ENCODE measurements around the gene LEPROT. TPM values are rescaled to one million over a fixed set of nuclear protein-coding genes. Genes with fewer than 3 reads are reported as not detected.

Gene LEPROT
- total and polyA plus RNA-seq, 2 of the 8 experiments (the other 6 are each of a cell fraction or from before 2014, with no cell fraction given), result 25.7 to 27.2 TPM

DNA sequence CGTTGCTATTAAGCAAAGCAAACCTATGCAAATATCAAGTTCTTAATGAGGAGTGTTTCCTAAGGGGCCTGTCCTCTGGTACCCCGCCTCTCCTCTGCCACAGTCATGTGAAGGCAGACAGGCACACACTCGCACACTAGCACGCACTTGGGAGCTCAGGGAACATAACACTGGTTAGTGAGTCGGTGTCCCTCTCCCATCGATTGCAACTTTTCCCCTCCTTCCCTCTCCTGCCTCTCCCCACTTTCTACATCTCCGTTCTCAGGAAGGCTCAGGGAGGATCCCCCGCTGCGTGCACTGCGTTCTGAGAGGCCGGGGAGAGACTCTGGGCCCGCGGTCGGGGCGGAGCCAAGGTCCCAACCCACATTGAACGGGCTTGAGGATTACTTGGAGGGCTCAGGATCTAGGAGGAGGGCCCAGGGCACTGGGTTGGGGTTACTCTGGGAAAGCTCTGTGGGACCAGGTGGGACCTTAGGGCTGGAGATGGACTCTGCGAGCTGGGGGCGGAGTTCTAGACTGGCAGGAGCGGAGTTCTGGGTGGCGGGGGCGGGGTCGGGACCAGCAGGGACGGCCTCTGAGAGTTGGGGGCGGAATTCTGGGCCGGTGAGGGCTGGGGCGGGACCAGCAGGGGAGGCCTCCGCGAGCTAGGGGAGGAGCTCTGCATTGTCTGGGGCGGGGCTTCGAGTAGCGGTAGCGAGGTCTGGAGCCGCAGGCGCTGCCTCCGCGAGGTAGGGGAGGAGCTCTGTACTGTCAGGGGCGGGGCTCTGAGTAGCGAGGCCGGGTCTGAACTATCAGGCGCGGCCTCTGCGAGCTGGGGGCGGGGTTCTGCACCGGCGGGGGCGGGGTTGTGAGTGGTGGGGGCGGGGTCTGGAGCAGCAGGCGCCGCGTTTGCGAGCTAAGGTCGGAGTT, 533 bp upstream of the LEPROT start (continued):
- TF ChIP-seq RBBP5 (IDR thresholded peaks at IDR 0.05; ENCODE audit: borderline replicate concordance, low read depth, low read length) (peak; percentile 88), TBP (IDR thresholded peaks at IDR 0.05; ENCODE audit: low read depth, low read length) (no peak), ZNF274 (IDR thresholded peaks at IDR 0.05; ENCODE audit: borderline replicate concordance, extremely low read depth, low read length) (no peak), EGR1 (IDR thresholded peaks at IDR 0.05; ENCODE audit: borderline replicate concordance, low read depth, low read length) (no peak), BRCA1 (IDR thresholded peaks at IDR 0.05; ENCODE audit: low read depth, low read length) (no peak), BACH1 (IDR thresholded peaks at IDR 0.05; ENCODE audit: low read length) (no peak), SP2 (IDR thresholded peaks at IDR 0.05; ENCODE audit: low read length) (no peak), SIN3A (conservative IDR thresholded peaks at IDR 0.05 in 1 of 2, IDR thresholded peaks at IDR 0.05 in 1 of 2; ENCODE audit: low read depth in 1 of 2, low read length in 2 of 2) (peak; percentile 33 to 50; a peak in 1 of 4 replicates), RAD21 (IDR thresholded peaks at IDR 0.05 in 1 of 2, conservative IDR thresholded peaks at IDR 0.05 in 1 of 2; ENCODE audit: low read depth in 2 of 2, low read length in 2 of 2) (peak in 1 of 2 experiments; percentile 22; a peak in 1 of 4 replicates), SRF (IDR thresholded peaks at IDR 0.05; ENCODE audit: low read depth, low read length) (no peak)

All from H1 (cell line).